Measurements from ENCODE around the gene INPP5F.
"Not testable (repeated sequence)": the region's sequence is repeated elsewhere in the genome, so short reads cannot be mapped to it uniquely, and the experiment has no call there.

The INPP5F gene

DNA sequence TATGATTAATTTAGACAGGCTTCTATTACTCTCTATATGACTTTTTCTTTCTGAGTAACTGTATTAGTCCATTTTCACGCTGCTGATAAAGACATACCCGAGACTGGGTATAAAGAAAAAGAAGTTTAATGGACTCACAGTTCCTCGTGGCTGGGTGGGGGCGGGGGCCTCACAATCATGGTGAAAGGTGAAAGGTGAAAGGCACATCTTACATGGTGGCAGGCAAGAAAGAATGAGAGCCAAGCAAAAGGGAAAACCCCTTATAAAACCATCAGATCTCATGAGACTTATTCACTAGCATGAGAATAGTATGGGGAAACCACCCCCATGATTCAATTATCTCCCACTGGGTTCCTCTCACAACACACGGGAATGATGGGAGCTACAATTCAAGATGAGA, 18.5 kb upstream of the INPP5F start:
- DNase-seq (ENCODE audit: low spot score): not testable (repeated sequence)

DNA sequence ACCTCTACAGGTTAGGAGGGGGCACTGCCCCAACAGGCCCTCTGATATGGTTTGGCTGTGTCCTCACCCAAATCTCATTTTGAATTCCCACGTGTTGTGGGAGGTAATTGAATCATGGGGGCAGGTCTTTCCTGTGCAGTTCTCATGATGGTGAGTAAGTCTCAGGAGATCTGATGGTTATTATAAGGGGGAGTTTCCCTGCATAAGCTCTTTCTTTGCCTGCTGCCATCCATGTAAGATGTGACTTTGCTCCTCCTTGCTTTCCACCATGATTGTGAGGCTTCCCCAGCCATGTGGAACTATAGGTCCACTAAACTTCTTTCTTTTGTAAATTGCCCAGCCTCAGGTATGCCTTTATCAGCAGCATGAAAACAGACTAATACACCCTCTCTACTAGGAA, 14.9 kb upstream of the INPP5F start:
- not testable (repeated sequence) for DNase-seq (ENCODE audit: low spot score)

DNA sequence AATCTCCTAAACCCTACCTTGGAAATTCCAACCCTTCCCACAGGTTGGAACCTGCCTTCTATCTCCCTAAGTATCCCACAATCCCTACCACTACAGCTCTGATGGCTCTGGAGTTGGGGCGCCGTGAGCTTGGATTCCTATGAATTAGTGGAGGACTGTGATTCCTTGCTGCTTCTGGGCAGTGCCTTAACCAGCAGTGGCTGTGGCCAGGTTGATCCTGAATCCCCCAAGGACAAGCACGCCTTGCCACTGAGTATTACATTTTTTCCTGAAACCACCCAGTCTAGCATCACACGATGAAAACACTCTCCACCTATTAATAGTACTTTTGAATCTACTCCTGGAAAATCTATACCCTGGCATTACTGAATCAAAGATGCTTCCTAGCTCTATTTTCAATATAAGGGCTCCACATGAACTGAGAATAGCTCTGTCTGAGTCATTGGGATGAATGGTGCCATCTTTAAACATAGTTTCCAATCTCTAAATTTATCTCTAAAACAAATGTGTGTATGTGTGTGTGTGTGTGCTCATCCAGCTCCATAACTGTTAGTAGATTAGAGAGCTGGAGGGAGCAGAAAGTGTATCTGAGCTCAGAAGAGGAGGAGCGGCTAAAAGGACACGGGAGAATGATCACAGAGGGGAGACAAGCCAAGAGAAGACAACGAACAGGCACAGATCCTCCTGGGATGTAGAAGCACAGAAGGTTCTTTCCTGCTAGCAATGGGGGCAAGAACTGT, 11.9 kb upstream of the INPP5F start:
- no peak for DNase-seq (ENCODE audit: low spot score)

DNA sequence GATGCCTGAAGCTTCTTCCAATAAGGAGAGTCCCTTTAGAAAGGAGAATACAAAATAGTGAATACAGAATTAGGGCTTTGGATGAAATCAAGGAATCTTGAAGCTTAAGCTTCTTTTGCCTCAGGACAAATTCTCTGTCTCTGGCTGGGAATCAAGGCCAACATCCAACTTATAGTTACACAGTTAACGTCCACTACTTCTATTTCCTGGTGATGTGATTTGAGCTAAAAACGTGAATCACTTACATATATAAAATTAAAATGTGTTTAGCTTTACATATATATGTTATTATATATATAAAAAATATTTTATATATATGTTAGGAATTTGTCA, 11.4 kb upstream of the INPP5F start:
- no peak for DNase-seq (ENCODE audit: low spot score)

DNA sequence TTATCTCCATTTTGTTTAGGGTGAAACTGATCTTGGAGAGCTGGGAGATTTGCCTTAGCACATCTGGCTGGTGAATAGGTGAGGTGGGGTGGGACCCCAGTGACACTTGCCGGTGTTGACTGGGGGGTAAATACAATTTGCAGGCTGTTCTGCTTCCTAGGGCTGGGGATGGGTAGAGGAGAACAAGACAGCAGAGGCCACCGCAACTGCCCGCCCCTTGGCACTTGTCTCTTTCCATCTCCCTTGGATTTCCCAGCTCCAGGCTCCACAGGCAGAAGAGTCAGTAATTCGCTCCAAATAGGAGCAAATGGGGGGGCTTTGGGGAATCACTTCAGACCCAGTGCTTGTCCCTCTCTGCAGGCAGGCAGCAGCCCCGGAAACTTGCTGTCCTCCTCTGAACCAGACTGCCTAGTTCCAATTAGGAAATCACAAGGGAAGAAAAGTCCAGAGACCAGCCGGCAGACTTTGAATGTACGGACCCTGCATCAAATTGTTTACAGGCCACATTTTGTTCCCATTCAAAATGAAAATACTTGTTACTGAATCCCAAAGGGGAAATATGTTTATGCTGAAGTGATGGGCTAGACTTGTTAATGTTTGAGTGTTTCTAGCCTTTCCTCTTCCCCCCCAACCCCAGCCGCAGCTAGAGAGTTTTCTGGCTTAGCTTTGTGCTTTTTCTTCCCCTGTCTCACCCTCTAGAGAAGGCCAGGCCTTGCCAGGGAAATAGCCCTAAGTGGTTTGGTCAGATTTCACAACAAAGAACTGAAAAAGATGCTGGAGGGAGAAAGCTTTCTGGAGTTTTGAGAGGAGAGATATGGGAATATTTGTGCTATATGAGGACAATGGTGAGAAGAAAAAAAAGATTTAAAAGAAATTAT, 10.0 kb upstream of the INPP5F start:
- DNase-seq (ENCODE audit: low spot score): no peak

DNA sequence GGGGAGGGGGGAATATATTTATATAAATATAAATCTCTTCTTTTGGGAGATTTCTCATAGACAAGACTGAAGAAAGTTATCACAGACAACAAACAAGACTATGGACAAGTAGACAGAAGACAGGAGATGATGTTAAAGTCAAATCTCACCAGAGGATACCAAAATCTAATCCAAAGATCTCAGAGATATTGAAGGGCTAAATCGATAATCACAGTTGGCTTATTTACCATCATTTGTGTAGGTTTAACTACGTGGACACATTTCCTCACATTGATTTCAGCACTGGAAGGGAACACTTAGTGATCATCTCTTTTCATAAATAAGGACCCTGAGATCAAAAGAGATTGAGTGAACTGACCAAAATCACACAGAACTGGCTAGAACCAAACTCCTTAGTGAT, 2.7 kb upstream of the INPP5F start:
- no peak for DNase-seq (ENCODE audit: low spot score)

DNA sequence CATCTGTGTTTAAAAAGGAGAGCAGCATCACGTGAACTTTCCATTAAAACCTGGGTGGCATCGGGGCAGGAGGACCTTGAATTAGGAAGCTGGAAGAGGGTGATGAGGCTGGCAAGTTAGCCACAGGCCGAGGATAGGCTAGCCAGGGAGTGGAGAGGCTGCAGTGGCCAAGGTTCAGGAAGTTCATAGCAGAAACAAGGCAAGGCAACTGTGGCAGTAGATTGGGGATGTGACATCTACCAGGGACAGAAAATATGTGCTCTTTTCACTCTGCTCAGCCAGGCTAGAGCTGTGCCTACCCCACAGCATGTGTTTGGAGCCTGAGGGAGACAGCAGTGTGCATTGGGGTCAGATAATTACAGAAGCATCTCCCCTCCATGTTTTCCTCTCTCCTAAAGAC, 2.2 kb upstream of the INPP5F start:
- DNase-seq (ENCODE audit: low spot score): no peak

DNA sequence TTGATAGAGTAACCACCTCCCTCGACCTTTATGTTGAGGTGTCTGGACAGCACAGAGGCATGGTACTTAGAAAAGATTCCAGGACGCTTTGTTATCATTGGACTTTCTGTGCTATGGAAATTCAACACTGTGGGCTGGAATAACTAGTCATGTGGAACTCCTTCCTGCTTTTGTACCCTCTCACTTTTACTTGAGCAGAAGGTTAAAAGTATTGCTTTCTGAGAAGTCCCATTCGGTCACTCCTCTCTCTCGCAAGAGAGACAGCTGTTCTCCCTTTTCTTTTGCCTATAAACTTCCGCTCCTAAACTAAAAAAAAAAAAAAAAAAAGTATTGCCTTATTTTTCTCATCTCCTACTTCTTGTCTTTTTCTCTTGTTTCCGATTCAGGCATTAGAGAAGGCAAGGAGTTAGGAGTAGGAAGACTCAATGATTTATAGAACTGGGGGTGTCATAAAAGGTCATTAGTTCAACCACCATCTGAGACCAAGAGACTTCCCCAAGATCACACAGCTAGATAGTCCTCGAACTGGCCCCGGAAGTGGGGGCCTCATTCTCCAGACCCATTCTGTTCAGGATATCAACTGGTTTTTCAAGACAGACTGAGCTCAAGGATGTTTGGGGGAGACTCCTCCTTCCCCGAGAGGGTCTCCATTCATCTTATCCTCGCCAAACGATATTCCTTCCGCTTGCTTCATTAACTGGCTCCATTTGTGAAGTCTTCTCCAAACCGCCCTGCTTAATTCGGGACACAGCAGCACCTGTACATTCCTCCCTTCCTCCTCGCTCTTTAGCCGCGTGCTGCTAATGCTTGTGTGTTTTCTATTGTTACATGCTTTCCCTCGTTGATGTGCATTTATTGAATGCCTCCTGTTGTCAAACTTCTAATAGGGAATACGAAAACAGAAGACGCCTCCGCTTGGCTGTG, 995 bp upstream of the INPP5F start:
- no peak for DNase-seq (ENCODE audit: low spot score)

DNA sequence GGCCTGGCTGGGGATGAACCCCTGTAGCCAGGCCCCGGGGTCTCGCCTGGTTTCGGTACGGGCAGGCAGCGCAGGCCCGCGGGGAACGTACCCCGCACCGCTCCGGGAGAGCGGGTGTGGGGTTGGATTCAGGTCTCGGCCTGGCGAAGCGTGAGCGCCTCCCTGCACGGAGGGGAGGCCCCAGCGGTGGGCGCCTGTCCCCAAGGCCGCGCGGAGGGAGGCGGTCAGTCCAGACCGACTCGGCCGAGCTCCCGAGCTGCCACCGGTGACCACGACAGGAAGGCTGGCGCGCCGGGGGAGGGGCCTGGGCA, 378 bp upstream of the INPP5F start:
- DNase-seq (ENCODE audit: low spot score): no peak

DNA sequence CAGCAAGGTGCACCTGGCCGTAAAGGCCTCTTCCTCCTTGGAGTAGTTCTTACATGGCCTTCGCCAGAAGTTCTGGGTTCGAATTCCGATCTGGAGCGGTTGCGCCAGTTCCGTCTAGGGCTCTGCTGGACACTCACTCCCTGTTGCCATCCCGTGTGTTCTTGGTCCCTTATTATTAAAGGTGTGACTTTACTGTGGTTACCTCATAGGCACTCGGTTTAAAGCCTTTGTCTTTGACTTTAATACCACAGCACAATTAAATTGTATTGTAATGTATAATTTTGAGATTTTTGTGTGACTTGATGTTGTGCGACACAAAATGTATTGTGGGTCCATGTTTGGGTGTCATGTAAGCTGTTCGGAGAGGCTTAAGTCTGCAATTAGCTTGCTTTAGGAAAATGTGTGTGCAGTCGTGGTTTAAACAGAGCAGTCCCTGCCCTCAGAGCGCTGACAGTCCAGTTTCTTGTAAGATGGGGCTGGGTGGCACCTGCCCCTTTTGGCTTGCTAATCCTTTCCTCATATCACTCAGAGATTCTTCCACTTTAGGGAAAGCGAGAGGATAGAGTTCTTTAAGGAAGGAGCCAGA, 919 bp downstream of the INPP5F start:
- DNase-seq (ENCODE audit: low spot score): no peak

DNA sequence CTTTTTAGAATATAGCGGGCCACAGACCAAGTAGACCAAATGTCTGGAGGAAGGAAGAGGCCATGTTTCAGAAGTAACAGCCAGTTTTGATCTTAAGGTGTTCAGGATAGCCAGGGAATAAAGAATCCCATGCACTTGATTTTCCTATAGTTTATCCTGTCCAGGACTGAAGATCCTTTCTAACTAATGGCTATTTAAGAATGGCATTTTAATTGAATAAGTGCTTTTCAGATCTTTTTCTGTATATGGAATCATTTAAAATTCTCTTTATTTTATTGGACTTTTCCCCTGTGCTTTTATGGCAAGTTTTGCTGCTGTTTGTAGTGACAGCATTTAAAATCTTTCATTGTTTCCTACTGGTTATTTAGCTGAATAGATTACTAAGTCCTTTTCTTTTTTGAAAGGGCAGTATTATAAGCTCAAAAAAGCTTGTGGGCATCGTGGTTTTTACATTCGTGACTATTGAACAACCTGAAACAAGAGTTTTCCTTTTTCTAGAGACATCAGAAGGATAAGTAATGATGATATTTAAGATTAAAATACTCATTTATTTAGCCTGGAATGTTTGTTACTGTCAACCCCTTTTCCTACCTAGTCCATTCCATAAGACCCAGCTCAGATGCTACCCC, 2.4 kb downstream of the INPP5F start:
- no peak for DNase-seq (ENCODE audit: low spot score)

DNA sequence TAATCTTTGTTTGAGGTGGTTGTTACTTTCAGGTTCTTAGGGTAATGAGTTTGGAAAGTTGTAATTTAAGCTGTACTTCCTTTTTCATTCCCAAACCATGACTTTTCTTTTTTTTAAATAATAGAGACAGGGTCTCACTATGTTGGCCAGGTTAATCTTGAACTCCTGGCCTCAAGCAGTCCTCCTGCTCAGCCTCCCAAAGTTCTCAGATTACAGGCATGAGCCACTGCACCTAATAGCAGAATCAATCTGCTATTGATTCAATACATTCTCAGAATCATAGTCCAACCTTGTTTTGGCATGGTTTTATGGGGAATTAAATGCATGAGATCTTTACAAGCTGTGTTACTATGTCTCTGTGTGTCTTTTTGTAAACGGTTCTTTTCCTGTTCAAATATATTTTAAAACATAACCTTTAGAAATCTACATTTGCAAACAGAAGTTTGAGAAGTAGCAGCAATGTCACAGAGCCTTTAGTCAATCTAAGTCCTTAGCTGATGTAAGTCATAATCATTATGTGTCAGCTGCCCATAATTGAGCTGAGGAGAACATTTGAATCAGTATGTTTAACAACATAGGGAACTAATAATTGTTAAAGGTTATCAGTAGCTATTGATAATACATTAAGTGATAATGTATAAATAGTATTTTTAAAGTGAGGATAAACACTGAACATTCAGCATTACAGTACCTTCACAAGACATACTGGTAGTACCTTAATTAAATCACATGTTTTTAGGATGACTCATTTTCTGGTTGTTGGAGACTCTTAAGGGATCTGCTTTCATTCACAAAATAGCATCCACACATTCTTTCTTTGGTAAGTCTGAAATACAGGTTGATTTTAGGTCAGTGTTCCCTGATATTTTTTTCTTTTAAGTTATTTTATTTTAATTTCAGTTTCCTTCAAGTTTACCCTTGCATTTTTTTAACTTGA, 8.8 kb downstream of the INPP5F start:
- no peak for DNase-seq (ENCODE audit: low spot score)

DNA sequence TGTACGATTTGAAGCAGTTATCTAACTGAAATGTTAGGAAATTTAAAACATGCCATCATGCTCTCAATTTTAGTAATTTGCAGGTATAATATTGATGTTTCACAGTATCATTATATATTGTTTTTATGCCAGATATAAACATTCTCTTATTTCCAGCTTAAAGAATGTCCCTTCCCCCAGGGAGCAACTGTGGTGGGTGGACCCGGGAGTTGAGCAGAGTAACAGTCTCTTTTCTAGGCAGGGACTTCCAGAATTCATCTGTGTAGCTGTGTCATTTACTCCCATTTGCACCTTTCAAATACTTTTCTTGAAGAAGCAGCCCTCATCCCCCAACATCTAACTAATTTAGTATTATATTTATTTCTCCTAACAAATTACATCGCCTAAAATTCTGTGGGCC, 9.6 kb downstream of the INPP5F start:
- DNase-seq (ENCODE audit: low spot score): no peak

DNA sequence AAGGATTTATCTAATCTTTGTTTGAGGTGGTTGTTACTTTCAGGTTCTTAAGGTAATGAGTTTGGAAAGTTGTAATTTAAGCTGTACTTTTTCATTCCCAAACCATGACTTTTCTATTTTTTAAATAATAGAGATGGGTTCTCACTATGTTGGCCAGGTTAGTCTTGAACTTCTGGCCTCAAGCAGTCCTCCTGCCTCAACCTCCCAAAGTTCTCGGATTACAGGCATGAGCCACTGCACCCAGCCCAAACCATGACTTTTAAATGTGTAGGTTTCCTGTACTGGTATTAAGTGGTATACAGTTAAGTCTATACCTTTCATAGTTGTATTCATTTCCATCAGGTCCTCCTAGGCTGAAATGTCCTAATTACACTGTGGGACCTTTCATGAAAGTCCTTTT, 10.4 kb downstream of the INPP5F start:
- no peak for DNase-seq (ENCODE audit: low spot score)

DNA sequence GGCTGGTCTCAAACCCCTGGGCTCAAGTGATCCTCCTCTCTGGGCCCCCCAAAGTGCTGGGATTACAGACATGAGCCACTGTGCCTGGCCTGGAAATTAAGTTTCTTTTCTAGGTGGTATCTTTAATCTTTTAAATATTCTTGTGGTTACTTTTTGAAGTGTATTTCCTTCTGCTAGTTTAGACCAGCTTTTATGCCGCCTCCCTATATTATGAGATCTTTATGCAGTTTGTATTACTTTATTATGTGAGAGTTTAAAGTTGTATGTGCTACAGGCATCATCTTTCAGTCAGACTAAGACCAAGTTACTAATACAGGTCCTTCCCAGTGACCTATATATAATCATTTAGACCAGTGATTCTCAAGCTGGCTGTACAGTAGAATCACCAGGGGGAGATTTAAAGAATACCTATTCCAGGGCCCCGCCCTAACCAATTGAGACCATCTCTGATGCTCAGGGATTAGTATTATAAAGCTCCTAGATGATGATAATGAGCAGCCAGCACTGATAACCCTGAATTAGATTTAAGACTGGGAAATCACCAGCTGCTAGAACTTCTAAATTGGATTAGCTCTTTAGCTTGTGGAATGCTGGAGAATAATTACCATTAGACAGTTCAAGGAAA, 11.3 kb downstream of the INPP5F start:
- DNase-seq (ENCODE audit: low spot score): peak; percentile 63

DNA sequence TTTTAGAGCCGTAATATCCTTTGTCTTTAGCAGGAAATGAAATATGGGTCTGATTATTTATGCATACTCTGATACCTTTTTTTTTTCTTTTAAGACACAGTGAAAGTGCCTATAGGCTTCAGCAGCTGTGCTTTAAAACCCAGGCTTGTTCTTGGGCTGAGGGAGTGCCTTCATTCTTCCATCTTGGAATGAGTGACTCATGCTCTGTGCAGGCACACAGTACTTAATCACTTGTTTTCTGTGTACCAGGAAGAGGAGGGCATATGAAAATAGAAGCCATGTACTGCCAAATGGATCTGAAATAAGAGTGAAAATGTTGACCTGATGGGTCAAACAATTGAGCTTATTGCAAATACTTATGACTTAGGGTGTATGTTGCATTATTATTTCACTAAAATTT, 12.0 kb downstream of the INPP5F start:
- DNase-seq (ENCODE audit: low spot score): no peak

DNA sequence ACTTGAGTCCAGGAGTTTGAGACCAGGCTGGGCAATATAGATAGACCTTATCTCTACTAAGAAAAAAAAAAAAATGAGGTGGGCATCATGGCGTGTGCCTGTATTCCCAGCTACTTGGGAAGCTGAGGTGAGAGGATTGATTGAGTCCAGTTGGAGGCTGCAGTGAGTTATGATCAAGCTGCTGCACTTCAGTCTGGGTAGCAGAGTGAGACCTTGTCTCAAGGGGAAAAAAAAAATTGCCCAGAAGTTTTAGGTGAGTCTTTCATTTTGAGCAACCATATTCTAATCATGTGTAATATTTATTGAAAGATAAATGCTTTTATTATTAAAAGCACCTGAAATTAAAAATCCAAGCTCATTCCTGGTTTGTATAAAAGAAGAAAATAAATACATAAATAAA, 13.1 kb downstream of the INPP5F start:
- no peak for DNase-seq (ENCODE audit: low spot score)

DNA sequence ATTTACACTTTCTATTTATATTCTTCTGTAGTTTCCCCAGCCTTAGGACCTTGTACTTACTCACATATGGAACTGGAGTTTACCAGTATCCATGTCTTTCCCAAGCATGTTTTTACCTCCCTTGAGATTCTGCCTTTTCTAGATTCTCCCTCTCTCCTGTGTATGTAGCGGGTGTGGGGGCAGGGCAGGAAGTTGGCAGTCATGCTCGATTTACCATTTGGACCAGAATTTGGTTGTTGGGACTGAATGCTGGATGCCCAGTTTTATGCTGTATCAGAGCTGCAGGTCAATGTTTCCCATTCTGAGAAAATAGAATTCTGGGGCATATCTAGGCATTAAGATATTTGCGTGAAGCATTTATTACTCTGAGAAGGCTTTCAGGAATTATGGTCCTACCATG, 14.2 kb downstream of the INPP5F start:
- DNase-seq (ENCODE audit: low spot score): no peak

DNA sequence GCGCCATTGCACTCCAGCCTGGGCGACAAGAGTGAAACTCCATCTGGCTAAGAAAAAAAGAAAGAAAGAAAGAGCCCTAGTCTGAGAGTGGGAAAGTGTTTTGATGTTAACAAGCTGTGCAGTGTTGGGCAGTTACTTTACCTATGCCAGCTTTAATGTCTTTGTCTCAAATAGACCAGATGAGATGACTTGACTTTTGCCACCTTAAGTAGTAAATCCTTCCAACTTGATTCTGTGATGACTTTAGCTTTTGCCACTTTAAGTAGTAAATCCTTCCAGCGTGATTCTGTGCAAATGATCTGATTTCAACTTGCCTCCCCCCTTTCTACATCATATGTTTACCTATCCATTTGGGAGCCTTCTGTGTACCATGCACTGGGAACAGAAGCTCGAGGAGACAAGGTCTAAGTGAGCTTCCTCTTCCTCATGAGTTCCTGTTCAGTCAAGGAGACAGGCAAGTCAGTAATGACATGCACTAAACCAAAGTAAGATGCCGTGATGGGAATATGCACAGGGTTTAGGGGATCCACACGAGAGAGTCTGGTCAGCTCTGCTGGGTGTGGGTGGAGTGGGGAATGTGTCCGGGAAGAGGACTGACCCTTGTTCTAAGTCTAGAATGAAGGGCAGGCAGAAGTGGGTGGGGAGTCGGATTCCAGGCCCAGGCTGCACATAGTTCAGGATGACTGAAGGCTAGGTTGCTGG, 17.2 kb downstream of the INPP5F start:
- no peak for DNase-seq (ENCODE audit: low spot score)

DNA sequence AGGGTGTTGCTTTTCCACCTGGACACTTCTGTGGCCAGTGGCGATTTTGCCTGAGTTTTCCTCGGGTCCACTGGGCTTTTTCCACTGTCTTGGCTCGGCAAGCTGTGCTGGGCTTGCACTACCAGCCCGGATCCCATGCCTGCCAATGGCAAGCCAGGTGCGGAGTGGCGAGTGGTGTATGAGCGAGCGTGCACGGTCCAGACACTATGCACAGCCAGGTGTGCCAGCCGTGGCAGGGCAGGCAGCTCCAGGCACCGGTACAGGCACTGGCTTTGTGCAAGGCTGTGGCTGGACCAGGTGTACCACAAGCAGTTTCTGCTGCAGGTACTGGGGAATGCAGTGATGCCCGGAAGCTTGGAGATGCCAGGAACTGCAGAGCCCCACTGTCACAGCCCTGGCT, 22.1 kb downstream of the INPP5F start:
- DNase-seq (ENCODE audit: low spot score): no peak

All from D341Med (cell line).